ENCODE measurements around the gene KRT33A.

Gene KRT33A

DNA sequence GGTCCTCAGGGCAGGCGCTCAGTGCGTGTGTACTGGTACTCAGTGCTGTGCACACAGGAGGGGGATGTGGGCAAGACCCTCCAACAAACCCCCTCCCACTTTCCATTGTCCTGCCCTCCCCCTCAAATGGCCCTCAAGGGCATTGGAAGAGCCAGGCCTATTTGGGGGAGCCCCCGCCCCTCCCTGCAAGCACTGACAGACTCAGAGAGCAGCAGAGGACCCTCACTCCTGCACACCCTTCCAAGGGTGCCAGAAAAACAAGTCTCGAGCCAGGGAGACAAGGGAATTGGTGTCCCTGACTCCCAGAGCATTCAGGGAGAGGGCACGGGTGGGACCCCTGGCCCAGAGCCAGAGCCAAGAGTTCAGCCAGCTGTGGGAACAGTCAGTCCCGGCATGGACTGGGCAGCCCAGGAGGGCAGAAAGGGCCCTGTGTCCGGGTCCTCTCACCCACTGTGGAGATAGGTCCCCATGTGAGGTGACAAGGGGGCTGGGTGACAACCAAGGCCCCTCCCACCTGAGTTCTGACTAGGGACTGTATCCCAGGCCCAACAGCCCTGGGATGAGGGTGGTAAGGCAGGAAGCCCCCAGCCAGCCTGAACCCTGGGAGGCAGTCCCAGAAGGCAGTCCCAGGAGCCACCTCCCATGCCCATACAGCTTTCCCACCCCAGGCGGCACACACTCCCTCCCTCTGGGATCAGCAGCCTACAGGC, 23.1 kb downstream of the KRT33A start:
- no peak for TF ChIP-seq GATA3 (IDR thresholded peaks at IDR 0.05; ENCODE audit: low read depth, low read length)
- no peak for TF ChIP-seq GATA2 (IDR thresholded peaks at IDR 0.05; ENCODE audit: low read depth, low read length)

- TF ChIP-seq GATA3 (IDR thresholded peaks at IDR 0.05; ENCODE audit: low read depth, low read length) (no peak), GATA2 (IDR thresholded peaks at IDR 0.05; ENCODE audit: low read depth, low read length) (no peak)
These were observed 24.2 kb downstream of the KRT33A start for GRCh38 chr17:41326173-41327145.

GRCh38 chr17:41325611-41326010, 25.0 kb downstream of the KRT33A start:
- TF ChIP-seq GATA2 (IDR thresholded peaks at IDR 0.05; ENCODE audit: low read depth, low read length) (no peak), GATA3 (IDR thresholded peaks at IDR 0.05; ENCODE audit: low read depth, low read length) (no peak)

DNA sequence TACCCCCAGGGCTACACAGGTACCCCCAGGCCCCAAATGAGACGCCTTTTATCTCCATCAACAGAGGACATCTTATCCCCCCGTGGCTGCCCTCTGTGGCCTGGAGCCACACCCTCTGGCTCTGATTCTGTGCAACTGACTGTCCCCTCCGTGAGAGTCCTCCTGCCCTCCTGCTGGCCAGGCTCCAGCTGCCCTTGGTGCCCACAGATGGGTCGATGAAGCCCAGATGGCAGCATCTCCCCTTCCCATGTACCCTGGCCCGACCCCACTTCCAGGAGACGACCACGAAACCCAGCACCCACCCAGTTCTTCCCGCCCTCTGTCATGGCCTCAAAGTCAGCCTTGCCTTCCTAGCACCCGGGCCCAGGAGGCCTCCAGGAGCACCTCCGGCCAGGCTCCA, 25.5 kb downstream of the KRT33A start:
- no peak for TF ChIP-seq GATA2 (IDR thresholded peaks at IDR 0.05; ENCODE audit: low read depth, low read length)
- TF ChIP-seq GATA3 (IDR thresholded peaks at IDR 0.05; ENCODE audit: low read depth, low read length): no peak

DNA sequence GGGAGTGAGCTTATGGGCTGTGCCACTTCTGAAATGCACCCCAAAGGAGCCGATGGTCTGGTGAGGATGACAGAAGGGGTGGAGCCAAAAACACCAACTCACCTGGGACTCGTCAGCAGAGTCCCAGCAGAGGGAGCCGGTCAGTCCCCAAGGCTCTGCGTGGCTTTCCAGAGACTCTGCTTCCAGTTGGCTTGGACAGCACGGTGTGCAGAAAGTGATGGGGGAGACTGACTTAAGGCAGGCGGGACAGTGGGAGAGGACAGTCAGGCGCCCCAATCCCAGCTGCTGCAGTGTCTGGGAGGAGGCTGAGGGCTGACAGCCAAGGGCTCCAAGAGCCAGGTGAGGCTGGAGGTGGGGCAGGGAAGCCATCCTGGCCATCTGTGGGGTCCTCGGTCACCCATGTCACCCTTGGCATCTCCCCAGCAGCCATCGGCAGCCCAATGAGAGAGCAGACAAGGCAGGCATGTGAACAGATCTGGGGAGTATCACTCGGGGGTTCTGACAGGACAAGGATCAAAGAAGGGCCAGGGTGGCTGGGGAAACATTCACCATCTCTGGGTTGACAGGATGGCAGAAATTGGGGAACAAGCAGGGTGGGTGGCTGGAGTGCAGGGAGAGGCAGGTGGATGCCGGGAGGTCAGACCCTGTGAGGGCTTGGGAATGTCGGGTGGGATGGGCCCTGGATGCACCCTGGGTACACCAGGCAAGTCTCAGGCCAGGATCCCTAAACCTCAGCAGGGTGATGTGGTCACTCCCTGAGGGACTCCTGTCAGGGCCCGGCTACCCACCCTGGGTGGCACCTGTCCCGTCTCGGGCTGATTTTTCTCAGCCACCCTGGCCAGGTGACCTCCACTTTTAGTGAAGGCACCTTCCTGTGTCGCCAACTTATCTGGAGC, 26.2 kb downstream of the KRT33A start:
- TF ChIP-seq GATA3 (IDR thresholded peaks at IDR 0.05; ENCODE audit: low read depth, low read length) (no peak), GATA2 (IDR thresholded peaks at IDR 0.05; ENCODE audit: low read depth, low read length) (no peak)

DNA sequence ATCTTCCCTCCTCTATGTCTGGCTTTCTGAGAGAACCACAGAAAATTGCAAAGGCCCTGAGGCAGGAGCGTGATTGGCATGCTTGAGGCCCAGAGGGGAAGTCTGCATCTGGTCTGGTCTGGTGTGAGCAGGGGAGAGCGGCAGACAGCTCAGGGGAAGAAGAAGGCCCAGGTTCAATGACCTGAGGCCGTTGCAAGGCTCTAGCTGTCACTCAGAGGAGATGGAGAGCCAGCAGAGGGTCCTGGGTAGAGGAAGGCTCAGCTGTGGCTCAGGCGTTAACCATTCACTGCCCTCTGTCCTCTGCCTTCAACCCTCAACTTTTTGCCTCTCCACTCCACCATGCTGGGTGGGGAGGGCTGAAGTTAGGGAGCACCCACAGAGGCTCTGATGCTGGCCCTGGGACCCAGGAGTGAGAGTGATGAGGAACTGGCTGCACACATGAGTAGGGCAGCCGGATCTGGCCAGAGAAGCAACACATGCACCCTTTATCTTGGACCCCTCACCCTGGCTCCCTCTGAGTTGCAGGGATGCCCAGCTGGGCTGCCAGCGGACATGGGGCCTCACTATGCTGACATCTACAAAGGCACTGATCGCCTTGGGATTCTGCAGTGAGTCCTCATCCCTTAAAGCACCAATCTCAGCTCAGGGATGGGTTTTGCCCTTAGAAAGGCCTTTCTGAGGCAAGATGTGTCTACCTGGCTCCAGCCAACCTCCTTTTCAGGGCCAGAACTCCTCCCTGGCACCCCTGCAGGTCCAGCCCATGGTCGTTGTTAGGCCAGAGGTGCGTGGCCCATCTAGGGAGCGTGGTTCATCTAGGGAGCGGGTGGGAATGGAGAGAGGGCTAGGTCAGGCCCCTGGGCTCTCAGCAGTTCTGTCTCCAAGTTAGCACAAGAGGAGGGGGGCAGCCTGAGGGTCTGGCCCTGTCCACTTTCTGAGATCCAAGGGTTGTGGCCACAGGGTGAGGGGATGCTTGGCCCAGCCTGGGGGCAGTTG, 27.4 kb downstream of the KRT33A start:
- TF ChIP-seq GATA3 (IDR thresholded peaks at IDR 0.05; ENCODE audit: low read depth, low read length) (no peak), GATA2 (IDR thresholded peaks at IDR 0.05; ENCODE audit: low read depth, low read length) (no peak)

GRCh38 chr17:41322094-41322902, 28.3 kb downstream of the KRT33A start:
- no peak for TF ChIP-seq GATA3 (IDR thresholded peaks at IDR 0.05; ENCODE audit: low read depth, low read length)
- TF ChIP-seq GATA2 (IDR thresholded peaks at IDR 0.05; ENCODE audit: low read depth, low read length): no peak

DNA sequence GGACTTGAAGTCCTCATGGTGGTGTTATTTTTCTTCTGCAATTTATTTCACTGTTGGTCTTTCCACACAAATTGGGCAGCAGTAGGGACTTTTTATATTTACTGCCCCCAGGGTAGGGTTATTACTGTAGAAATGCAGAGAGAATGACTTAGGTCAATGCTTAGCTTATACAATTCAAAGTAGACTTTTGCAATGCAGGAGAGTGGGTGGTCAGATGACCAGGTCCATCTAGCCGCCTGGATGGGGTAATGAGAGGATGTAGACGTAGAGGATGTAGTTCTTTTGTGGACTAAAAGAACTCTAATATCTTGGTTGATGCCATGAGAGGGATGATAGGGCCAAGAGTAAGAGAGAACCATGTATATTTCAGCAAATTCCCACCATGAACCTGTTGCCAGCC, 32.4 kb downstream of the KRT33A start:
- TF ChIP-seq GATA2 (IDR thresholded peaks at IDR 0.05; ENCODE audit: low read depth, low read length): no peak
- no peak for TF ChIP-seq GATA3 (IDR thresholded peaks at IDR 0.05; ENCODE audit: low read depth, low read length)

- no peak for TF ChIP-seq GATA3 (IDR thresholded peaks at IDR 0.05; ENCODE audit: low read depth, low read length)
- no peak for TF ChIP-seq GATA2 (IDR thresholded peaks at IDR 0.05; ENCODE audit: low read depth, low read length)
These were observed 34.7 kb downstream of the KRT33A start for GRCh38 chr17:41315814-41316445.

- TF ChIP-seq GATA2 (IDR thresholded peaks at IDR 0.05; ENCODE audit: low read depth, low read length): no peak
- no peak for TF ChIP-seq GATA3 (IDR thresholded peaks at IDR 0.05; ENCODE audit: low read depth, low read length)
These were observed 35.3 kb downstream of the KRT33A start, which contains the start of gene KRTAP17-1 for GRCh38 chr17:41315204-41315794. TSS of gene KRTAP17-1 (minus strand) at chr17:41315710. CDS start at chr17:41315650, 60 bp downstream.

GRCh38 chr17:41311111-41311510, 39.5 kb downstream of the KRT33A start:
- no peak for TF ChIP-seq GATA3 (IDR thresholded peaks at IDR 0.05; ENCODE audit: low read depth, low read length)
- TF ChIP-seq GATA2 (IDR thresholded peaks at IDR 0.05; ENCODE audit: low read depth, low read length): no peak
